GM06990 (cell line): ENCODE results near the gene CCR5AS.

Experiments
- DNase-seq: peaks from one replicate; pipeline ENCODE4 v3.0.0-alpha.2; 2011; ENCODE audit not compliant: insufficient read length; ENCODE audit errors: extremely low read depth
- H3K27me3 ChIP-seq: replicated peaks from 2 replicates; pipeline ENCODE4 v1.6.0; 2011; ENCODE audit warnings: low read length; ENCODE audit not compliant: control insufficient read depth, insufficient read depth
- H3K36me3 ChIP-seq: 2 replicates; pipeline ENCODE4 v1.5.1; 2011; ENCODE audit warnings: low read length; ENCODE audit not compliant: control insufficient read depth, insufficient read depth
- H3K4me3 ChIP-seq: replicated peaks from 2 replicates; pipeline ENCODE4 v1.5.1; 2011; ENCODE audit warnings: low read depth, mild to moderate bottlenecking, control low read depth, low read length
- TF ChIP-seq, protein P1 (sequence below): IDR thresholded peaks from 2 replicates; pipeline ENCODE4 v1.5.1; 2011; ENCODE audit warnings: low read length, control low read depth, mild to moderate bottlenecking, inconsistent platforms; ENCODE audit not compliant: insufficient read depth, poor library complexity, severe bottlenecking

The CCR5AS gene

DNA sequence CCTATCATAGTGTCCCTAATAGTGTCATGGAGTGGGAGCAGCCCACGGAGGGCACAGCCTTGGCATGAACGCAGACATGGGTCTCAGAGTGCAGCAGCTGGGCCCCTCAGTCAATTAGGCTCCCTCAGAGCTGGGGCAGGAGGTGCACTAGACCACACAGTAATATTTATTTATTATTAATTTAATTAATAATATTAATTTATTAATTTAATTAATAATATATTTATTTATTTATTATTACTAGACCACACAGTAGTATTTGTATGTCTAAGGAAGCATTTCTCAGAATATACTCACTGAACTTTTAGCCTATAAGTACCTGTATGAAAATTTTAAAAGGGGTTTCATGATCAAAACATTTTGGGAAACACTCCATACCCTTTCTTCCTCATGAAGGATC lies 5.3 kb downstream of the CCR5AS start:
- Histone ChIP-seq H3K36me3 (no peaks in the 10 kb centered on the region), H3K4me3 (no peak overlapping the region), H3K27me3 (no peaks in the 10 kb centered on the region)
- TF ChIP-seq, protein P1, sequence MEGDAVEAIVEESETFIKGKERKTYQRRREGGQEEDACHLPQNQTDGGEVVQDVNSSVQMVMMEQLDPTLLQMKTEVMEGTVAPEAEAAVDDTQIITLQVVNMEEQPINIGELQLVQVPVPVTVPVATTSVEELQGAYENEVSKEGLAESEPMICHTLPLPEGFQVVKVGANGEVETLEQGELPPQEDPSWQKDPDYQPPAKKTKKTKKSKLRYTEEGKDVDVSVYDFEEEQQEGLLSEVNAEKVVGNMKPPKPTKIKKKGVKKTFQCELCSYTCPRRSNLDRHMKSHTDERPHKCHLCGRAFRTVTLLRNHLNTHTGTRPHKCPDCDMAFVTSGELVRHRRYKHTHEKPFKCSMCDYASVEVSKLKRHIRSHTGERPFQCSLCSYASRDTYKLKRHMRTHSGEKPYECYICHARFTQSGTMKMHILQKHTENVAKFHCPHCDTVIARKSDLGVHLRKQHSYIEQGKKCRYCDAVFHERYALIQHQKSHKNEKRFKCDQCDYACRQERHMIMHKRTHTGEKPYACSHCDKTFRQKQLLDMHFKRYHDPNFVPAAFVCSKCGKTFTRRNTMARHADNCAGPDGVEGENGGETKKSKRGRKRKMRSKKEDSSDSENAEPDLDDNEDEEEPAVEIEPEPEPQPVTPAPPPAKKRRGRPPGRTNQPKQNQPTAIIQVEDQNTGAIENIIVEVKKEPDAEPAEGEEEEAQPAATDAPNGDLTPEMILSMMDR = no peak
- no peak for DNase-seq

DNA sequence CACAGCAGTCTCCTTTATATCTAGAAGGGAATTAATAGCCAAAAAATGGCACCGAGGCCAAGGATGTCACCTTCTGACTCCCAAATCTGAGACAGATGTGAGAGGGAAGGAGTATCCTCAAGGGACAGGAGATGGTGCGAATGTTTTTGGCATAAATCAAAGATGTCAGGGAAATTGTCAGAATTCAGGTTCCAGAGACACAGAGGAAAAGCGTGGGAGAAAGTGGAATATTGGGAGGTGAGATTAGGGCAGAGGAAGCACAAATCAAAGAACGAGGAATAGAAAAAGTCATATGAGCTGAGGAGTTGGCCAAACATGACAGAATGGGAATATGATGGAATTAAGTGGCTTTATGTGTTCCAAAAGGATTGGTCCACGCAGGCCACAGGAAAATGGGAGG lies 6.0 kb downstream of the CCR5AS start:
- no peak overlapping the region for H3K4me3 ChIP-seq
- no peak for DNase-seq
- H3K36me3 ChIP-seq = no peaks in the 10 kb centered on the region
- H3K27me3 ChIP-seq = no peaks in the 10 kb centered on the region
- TF ChIP-seq, protein P1 = no peak

DNA sequence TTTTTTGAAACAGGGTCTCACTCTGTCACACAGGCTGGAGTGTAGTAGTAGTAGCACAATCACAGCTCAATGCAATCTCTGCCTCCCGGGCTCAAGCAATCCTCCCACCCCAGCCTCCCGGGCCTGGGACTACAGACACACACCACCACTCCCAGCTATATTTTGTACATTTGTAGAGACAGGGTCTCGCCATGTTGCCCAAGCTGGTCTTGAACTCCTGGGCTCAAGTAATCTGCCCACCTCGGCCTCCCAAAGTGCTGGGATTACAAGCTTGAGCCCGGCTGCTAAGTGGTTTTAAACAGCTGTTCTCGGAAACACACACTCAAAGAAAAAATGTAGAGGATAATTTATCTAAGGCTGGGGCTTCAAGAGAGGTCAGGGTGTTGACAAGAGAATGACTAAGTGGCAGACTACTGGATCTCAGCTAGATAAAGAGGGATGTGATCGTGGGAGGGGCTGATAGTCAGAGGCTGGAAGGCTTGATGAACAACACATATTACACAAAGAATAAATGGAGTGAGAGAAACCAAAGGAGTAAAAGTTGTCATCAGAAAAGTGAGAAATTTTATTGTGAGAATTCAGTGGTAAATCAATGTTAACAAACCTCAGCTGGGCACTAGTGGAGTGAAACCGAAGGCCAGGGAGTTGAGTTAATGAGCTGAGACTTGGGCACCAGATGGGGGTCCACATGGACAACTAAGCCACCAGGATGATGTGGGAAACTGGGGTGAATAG lies 6.7 kb downstream of the CCR5AS start:
- TF ChIP-seq, protein P1 = no peak
- no peaks in the 10 kb centered on the region for H3K36me3 ChIP-seq
- no peak overlapping the region for H3K4me3 ChIP-seq
- no peak for DNase-seq
- H3K27me3 ChIP-seq = no peaks in the 10 kb centered on the region; the same call in 1 of the 2 replicates

DNA sequence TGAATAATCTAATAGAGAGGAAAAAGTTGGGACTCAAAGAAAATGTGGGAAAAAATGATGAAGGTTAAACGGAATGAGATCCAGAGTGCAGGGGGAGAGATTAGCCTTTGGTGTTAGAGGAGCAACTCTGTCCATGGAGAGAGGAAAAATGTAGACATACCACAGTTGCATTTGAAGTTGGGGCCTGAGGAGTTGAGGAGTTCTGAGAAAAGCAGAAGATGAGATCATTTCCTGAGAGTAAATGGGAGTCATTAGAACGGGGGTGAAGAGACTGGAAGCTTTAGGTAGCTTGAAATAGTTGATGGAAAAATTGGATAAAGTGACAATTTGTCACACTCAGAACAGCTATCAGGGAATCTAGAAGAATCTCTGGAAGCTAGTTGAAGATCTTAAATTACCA lies 7.3 kb downstream of the CCR5AS start:
- Histone ChIP-seq H3K27me3 (no peaks in the 10 kb centered on the region; the same call in 1 of the 2 replicates), H3K36me3 (no peaks in the 10 kb centered on the region), H3K4me3 (no peak overlapping the region)
- no peak for DNase-seq
- TF ChIP-seq, protein P1 = no peak

DNA sequence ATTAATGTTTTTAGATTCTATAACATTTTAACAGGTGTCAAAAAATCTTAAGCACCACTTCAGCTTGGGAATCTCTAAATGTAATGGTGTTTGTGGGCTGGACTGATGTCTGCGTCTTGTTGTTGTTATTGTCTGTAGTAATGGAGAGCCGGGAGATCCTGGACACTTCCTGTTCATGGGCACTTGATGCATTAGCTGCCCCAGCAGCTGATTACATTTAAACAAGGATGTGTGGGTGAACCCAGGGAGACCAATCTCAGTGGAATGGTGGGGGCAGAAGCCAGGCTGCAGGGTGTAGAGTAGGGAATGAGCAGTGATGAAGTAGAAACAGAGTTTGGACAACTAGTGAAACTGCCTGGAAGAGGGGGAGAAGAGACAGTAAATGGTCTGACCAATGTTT lies 7.8 kb downstream of the CCR5AS start:
- Histone ChIP-seq H3K4me3 (no peak overlapping the region), H3K36me3 (no peaks in the 10 kb centered on the region), H3K27me3 (no peaks in the 10 kb centered on the region; the same call in 1 of the 2 replicates)
- TF ChIP-seq, protein P1 = no peak
- DNase-seq = no peak
